HEK293 (cell line): ENCODE results near the gene ACSM2A.
"Not testable (repeated sequence)": the region's sequence is repeated elsewhere in the genome, so short reads cannot be mapped to it uniquely, and the experiment has no call there.

ENCODE experiments used
- CTCF ChIA-PET: fragments of 350-600 bp; formaldehyde crosslinking; extraction: SDS; loops from one replicate; lab custom pipeline; 2021; ENCODE audit warnings: antibody characterized with exemption; lab: Yijun Ruan, JAX
- POLR2A ChIA-PET: fragments of 300-600 bp; formaldehyde crosslinking; extraction: SDS; loops from one replicate; lab custom pipeline; 2020; ENCODE audit warnings: antibody characterized with exemption, inconsistent platforms; lab: Yijun Ruan, JAX
- H3K27ac ChIP-seq: fragments of 200-500 bp; sonication (Bioruptor generic); 2 replicates; pipeline ENCODE4 v1.5.1; 2014; ENCODE audit warnings: low read depth, low read length, control low read depth, inconsistent platforms; ENCODE audit errors: extremely low read depth
- H3K36me3 ChIP-seq, 2 experiments: fragments of 200-500 bp in 1 of 2; sonication (Bioruptor generic) in 1 of 2; 1 replicate in 1 of 2; 2 replicates in 1 of 2; pipeline ENCODE4 v1.5.1; 2014 to 2017; ENCODE audit warnings: inconsistent platforms in 2 of 2, low read length in 2 of 2; ENCODE audit not compliant: control insufficient read depth in 2 of 2, insufficient read depth in 1 of 2
- H3K4me1 ChIP-seq: fragments of 200-500 bp; sonication (Bioruptor generic); 2 replicates; pipeline ENCODE4 v1.5.1; 2014; ENCODE audit warnings: mild to moderate bottlenecking, low read length, inconsistent platforms; ENCODE audit not compliant: control insufficient read depth, insufficient read depth
- H3K4me3 ChIP-seq: 2 replicates; pipeline ENCODE4 v1.5.1; 2011; ENCODE audit warnings: low read depth, mild to moderate bottlenecking, control low read depth, low read length, moderate library complexity
- H3K9me3 ChIP-seq: fragments of 200-500 bp; sonication (Bioruptor generic); 2 replicates; pipeline ENCODE4 v1.5.1; 2014; ENCODE audit warnings: low read depth, low read length, inconsistent platforms; ENCODE audit not compliant: control insufficient read depth, insufficient read depth
- REST ChIP-seq: fragments of 450-650 bp; formaldehyde crosslinking; IDR thresholded peaks from 2 replicates; pipeline ENCODE4 v1.5.1; 2016; ENCODE audit warnings: missing biosample characterization, missing genetic modification characterization

ACSM2A gene

GRCh38 chr16:20453633-20454032 is 2.3 kb downstream of the ACSM2A start:
- POLR2A ChIA-PET = not testable (repeated sequence)

GRCh38 chr16:20459227-20459626 is 7.9 kb downstream of the ACSM2A start:
- H3K36me3 ChIP-seq, CTCF ChIA-PET, H3K27ac ChIP-seq, H3K4me1 ChIP-seq, H3K4me3 ChIP-seq, POLR2A ChIA-PET, H3K9me3 ChIP-seq: not testable (repeated sequence)

More at GRCh38 chr16:20453633-20454032, 2.3 kb downstream of the ACSM2A start:
- H3K4me3 ChIP-seq, CTCF ChIA-PET, H3K4me1 ChIP-seq, H3K9me3 ChIP-seq, H3K36me3 ChIP-seq, H3K27ac ChIP-seq: not testable (repeated sequence)

- H3K9me3 ChIP-seq, CTCF ChIA-PET, H3K36me3 ChIP-seq, H3K4me3 ChIP-seq, H3K27ac ChIP-seq, H3K4me1 ChIP-seq, POLR2A ChIA-PET: not testable (repeated sequence)
These were observed 9.0 kb downstream of the ACSM2A start for GRCh38 chr16:20460313-20460712.

GRCh38 chr16:20468954-20469353 is 17.6 kb downstream of the ACSM2A start:
- H3K4me3 ChIP-seq, H3K9me3 ChIP-seq, H3K36me3 ChIP-seq, H3K27ac ChIP-seq, POLR2A ChIA-PET, H3K4me1 ChIP-seq: not testable (repeated sequence)
- CTCF ChIA-PET = interaction anchor here (0.6 kb wide), 1 partner anchor 491 kb away, joined by 3 read pairs; no protein-coding TSS in a partner anchor
- TF ChIP-seq REST (tag by site-specific recombination) = peak; percentile 63

- CTCF ChIA-PET = not testable (repeated sequence)
These were observed 18.6 kb downstream of the ACSM2A start for GRCh38 chr16:20469930-20470329.

GRCh38 chr16:20470732-20471131 is 19.4 kb downstream of the ACSM2A start:
- POLR2A ChIA-PET = not testable (repeated sequence)

More at GRCh38 chr16:20469930-20470329, 18.6 kb downstream of the ACSM2A start:
- H3K36me3 ChIP-seq, H3K9me3 ChIP-seq, H3K4me1 ChIP-seq, POLR2A ChIA-PET, H3K4me3 ChIP-seq, H3K27ac ChIP-seq: not testable (repeated sequence)

GRCh38 chr16:20477188-20477744 is 25.9 kb downstream of the ACSM2A start:
- H3K4me1 ChIP-seq, H3K36me3 ChIP-seq, POLR2A ChIA-PET, CTCF ChIA-PET, H3K27ac ChIP-seq, H3K9me3 ChIP-seq, H3K4me3 ChIP-seq: not testable (repeated sequence)

More at GRCh38 chr16:20470732-20471131, 19.4 kb downstream of the ACSM2A start:
- H3K27ac ChIP-seq, H3K36me3 ChIP-seq, H3K4me1 ChIP-seq, H3K9me3 ChIP-seq, H3K4me3 ChIP-seq, CTCF ChIA-PET: not testable (repeated sequence)

GRCh38 chr16:20483989-20484388 is 32.7 kb downstream of the ACSM2A start:
- H3K27ac ChIP-seq, H3K4me1 ChIP-seq, H3K9me3 ChIP-seq, POLR2A ChIA-PET, H3K36me3 ChIP-seq, CTCF ChIA-PET, H3K4me3 ChIP-seq: not testable (repeated sequence)
